NCI-H187 (cell line): Measurements from ENCODE around the gene ZNF362.

Experiments
- DNase-seq, 2 experiments: peaks; one replicate each; lab custom pipeline; 2025; lab: John Stamatoyannopoulos, UW

ZNF362 gene

GRCh38 chr1:33244809-33245186, 11.5 kb upstream of the ZNF362 start:
- peak in 1 of 2 experiments; percentile 9 for DNase-seq

- no peak for DNase-seq
Observed at GRCh38 chr1:33246171-33246570, 10.1 kb upstream of the ZNF362 start.

GRCh38 chr1:33247545-33247944, 8.7 kb upstream of the ZNF362 start:
- DNase-seq: no peak

- DNase-seq: no peak
Observed at GRCh38 chr1:33248244-33248643, 8.0 kb upstream of the ZNF362 start.

GRCh38 chr1:33249422-33249821, 6.9 kb upstream of the ZNF362 start:
- DNase-seq: no peak

- DNase-seq: no peak
Observed at GRCh38 chr1:33250217-33250616, 6.1 kb upstream of the ZNF362 start.

- no peak for DNase-seq
Observed at GRCh38 chr1:33250724-33251123, 5.6 kb upstream of the ZNF362 start.

GRCh38 chr1:33254491-33254890, 1.8 kb upstream of the ZNF362 start:
- no peak for DNase-seq

- DNase-seq: no peak
Observed at GRCh38 chr1:33255347-33256220, 708 bp upstream of the ZNF362 start.

GRCh38 chr1:33256221-33256470, 146 bp upstream of the ZNF362 start:
- no peak for DNase-seq

GRCh38 chr1:33257207-33257771, 997 bp downstream of the ZNF362 start:
- DNase-seq: no peak

- no peak for DNase-seq
Observed at GRCh38 chr1:33257772-33258712, 1.8 kb downstream of the ZNF362 start.

- DNase-seq: no peak
Observed at GRCh38 chr1:33258788-33259274, 2.5 kb downstream of the ZNF362 start.

GRCh38 chr1:33259879-33260278, 3.6 kb downstream of the ZNF362 start:
- no peak for DNase-seq

GRCh38 chr1:33260439-33260838, 4.1 kb downstream of the ZNF362 start:
- DNase-seq: peak; percentile 31 to 41

GRCh38 chr1:33261344-33261743, 5.1 kb downstream of the ZNF362 start:
- no peak for DNase-seq

- DNase-seq: no peak
Observed at GRCh38 chr1:33263890-33264504, 7.7 kb downstream of the ZNF362 start.

GRCh38 chr1:33265780-33266605, 9.7 kb downstream of the ZNF362 start:
- no peak for DNase-seq

- DNase-seq: no peak
Observed at GRCh38 chr1:33266766-33267165, 10.5 kb downstream of the ZNF362 start.

- DNase-seq: no peak
Observed at GRCh38 chr1:33267468-33268205, 11.3 kb downstream of the ZNF362 start.

- no peak for DNase-seq
Observed at GRCh38 chr1:33268457-33268856, 12.2 kb downstream of the ZNF362 start.
